GM19463 (cell line): Measurements from ENCODE around the gene WWC2.

Experiments
- ATAC-seq: cut with Tn5 transposase; IDR thresholded peaks from one replicate; pipeline ENCODE4 v1.9.1; 2021; ENCODE audit warnings: mild to moderate bottlenecking, moderate library complexity; ENCODE audit not compliant: unreplicated experiment

WWC2 gene

DNA sequence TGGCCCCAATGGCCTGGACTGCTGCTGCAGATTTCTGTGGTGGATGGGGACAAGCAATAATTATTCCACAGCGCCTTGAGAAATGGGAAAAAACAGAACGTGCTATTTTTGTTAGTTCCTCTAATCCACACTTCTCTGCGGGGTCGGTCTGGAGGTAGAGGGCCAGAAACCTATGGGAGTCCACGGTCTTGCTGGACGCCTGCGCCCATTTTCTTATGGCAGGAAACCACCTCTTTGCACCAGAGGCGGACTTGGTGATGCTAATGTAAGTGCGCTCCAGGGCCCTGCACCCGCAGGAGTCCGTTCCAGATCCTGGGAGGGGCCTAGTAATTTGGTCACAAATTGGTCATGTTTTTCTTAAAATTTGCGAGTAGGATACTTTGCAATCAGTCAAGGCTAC, 249.1 kb downstream of the WWC2 start:
- ATAC-seq: no peak

DNA sequence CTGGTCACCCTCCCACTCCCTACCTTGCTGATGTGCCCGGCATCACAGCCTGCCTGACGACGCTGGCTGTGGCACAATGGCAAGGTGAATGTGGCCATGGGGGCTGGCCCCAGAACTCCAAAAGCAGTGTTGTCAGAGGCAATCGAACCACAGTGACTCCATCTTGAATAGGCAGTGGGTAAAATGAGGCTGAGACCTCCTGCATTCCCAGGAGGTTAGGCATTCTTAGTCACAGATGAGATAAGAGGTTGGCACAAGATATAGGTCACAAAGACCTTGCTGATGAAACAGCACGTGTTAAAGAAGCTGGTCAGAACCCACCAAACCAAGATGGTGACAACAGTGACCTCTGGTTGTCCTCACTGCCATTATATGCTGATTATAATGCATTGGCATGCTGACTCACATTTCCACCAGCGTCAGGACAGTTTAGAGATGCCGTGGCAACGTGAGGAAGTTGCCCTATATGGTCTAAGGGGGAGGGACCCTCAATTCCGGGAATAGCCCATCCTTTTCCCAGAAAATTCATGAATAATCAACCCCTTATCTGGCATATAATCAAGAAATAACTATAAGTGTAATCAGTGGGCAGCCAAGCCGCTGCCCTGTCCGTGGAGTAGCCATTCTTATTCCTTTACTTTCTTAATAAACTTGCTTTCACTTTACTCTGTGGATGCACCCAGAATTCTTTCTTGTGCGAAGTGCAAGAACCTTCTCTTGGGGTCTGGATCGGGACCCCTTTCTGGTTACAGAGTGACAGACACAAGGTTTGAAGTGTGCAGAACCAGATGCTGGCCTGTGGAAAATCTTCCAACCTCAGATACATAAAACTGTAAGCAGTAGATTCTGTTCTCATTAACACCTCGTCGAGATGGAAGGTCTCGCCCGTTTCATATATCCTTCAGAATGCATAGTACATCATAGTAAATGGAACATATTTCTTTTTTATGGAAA, 249.9 kb downstream of the WWC2 start:
- ATAC-seq: peak; percentile 43

DNA sequence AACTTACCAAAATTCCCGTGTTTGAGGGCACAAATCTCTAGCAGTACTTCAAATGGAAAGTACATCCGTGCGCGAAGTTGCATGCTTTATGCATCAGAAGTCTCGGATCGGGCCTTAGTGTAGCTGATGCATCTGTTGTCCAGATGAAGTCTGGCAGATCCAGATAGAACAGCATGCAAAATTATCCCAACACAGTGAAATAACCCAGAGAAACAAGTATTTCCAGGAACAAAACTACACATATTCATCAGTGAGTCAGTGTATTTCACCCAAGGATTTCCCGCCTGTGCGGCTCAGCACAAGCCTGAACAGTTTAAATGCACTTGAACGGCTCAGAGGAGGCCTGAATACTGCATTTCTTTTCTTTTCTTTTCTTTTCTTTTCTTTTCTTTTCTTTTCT, 250.6 kb downstream of the WWC2 start:
- ATAC-seq: no peak

DNA sequence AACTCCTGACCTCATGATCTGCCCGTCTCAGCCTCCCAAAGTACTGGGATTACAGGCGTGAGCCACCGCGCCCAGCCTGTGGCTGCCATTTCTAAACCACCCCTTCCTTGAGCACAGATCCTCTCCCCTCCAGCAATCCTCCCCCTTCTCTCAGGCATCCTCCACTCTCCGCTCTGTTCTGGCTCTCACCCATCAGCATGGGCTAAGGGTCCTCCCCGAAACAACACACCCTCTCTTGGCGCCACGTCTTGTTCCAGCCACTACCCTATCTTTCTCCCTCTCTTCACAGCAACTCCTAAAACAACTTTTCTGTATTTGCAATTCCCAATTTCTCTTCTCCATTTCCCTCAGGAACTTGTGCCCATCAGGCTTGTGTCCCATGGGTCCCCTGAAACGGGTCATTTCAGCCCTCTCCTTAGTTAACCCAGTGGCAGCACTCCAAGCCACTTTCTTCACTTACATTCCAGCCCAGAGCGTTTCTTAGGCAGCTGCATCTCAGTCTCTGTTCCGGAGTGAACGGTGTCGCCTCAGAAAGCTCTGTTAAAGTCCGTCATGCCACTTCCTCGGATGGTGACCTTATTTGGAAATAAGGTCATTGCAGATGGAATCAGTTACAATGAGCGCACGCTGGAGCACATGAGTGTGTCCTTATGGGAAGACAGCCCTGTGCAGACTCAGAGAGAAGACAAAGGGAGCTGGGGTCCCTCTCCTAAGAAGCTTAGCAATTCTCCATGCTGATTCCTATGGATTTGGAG, 251.4 kb downstream of the WWC2 start:
- no peak for ATAC-seq

DNA sequence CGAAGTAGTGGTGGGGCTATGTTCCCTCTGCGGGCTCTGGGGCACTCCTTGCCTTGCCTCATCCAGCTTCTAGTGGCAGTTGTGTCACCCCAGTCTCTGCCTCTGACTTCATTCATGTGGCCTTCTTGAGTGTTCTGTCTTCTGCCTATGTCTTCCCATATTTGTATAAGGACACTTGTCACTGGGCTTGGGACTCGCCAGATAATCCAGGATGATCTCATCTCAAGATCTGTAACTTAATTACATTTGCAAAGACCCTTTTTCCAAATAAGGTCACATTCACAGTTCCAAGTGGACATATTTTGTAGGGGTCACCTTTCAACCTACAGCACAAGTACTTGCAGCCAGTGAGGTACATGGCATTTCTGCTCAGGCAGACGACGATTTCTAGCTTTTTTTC, 253.5 kb downstream of the WWC2 start:
- ATAC-seq: no peak

DNA sequence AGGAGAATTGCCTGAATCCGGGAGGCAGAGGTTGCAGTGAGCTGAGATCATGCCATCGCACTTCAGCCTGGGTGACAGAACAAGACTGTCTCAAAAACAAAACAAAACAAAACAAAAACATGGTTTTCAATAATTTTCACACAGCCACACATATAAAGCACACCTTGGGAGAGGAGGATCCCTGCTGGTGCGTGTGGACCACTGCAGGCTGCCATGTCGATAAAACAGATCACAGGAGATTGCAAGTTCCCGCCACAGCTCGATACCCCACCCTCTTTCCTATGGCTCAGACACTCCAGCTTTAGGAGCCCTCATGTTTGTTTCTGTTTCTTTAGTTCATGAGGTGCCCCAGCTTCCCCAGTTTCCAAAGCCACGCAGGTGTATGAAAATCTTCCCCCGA, 254.5 kb downstream of the WWC2 start:
- no peak for ATAC-seq

DNA sequence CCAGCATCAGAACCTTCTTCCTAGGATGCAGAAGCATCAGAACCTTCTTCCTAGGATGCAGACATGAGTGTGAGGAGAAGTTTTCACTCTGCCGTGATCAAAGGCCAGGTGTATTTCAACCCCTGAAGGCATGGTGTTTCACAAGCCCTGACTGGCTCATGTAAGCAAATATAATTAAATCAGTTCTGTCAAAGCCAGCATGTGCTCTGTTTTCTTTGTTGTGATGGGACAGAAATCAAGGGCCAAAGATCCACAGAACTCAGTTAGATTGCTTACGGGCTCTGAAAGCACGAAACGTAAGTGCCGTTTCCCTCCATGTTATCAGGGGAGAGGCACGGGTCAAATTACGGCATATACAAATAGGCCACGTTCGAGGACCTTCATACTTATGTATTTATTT, 255.2 kb downstream of the WWC2 start:
- ATAC-seq: no peak

DNA sequence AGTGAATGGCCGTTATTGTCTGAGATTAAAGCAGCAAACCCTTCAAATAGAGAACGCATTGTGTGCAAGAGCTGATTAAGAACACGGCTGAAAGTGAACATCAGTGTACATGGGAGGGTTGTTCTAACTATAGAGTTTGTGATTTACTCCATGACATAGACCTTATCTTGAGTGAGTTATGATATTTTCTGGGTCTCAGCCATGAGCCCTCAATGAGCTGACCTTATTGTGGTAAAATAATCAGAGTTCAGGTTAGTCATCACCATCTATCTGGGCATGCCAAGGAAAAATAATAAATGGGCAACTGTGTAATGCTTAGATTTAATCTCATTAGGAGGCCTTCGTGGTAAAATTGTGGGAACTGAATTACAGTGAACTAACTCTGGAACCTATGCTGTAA, 256.3 kb downstream of the WWC2 start:
- no peak for ATAC-seq

DNA sequence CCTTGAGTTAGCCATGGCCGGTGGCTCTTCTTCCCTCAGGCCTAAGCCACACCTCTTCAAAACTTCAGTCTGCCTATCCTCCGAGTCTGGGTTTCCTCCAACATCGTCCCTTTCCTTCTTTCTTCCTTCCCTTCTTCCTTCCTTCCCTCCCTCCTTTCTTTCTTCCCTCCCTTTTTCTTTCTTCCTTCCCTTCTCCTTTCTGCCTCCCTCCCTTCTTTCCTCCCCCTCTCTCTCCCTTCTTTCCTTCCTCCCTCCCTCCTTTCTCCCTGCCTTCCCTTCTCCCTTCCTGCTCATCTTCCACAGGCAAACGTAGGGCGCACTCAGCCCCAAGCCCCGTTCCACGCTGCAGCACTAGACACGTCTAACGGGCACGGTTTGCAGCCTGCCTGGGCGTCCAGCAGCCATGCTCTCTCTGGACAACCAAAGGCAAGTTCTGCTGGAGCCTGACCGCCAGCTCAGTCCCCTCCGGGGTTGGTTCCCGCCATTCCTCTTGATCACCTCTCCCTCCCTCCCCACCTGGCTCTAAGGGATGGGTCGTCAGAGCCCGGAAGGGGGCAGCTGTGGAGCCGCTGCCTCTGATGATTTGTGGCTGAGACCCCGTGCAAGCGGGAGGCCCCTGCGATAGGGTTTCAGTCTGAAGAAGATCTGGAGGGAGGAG, 257.2 kb downstream of the WWC2 start:
- ATAC-seq: no peak

DNA sequence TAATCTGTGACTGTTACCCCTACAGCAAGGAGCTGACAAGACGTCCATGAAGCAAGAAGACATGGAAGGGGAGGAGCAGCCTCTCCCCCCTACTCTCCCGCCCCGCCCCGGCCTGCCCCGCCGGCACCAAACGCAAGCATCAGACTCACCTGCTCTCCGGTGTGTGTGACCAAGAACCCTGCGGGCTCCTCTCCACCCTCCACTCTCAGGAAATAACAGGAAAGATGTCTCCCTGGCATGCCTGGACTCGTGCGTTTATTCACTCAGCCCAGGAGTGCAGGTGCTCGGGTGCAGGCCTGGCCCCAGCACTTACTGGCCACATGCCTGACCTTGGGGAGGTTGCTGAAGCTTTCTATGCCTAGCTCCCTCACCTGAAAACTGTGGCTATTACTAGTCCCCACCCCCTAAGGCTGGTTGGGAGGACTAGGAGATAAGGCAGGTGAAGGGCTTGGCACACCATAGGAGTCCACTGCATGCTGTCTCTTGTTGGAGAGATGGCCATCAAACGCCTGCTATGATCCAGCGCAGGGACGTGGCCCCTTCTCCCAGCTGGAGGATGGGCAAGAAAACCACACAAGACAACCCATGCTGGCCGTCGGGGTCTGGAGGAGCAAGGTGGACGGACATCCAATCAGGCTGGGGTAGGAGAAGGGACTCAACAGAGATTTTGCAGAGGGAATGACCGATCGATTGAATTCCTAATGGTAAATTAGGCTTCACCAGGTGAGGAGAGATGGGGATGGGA, 258.0 kb downstream of the WWC2 start:
- no peak for ATAC-seq

DNA sequence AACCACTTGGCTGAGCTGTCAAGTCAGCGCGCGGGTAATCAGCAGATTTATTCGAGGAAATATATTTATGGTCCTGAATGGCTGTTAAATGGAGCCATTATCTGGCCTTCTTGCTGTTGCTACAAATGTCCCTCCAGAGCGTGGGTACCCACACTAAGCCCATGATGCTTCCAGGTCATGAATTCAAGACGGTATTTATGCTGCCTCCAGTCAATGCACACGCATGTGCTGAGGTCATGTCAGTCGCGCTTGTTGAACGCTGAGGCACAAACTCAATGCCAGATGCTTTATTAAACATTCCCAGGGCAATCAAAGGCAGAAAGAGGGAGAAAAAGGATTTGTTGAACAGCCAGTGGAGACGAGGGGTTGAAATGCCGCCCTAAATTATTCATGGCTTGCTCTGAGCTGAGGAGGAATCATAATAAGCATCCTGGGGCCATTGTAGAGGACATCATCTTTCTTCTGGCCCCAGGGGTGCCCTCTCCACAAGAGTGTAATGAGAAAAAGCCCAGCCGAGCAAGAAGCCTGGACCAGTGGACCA, 259.2 kb downstream of the WWC2 start:
- ATAC-seq: no peak

DNA sequence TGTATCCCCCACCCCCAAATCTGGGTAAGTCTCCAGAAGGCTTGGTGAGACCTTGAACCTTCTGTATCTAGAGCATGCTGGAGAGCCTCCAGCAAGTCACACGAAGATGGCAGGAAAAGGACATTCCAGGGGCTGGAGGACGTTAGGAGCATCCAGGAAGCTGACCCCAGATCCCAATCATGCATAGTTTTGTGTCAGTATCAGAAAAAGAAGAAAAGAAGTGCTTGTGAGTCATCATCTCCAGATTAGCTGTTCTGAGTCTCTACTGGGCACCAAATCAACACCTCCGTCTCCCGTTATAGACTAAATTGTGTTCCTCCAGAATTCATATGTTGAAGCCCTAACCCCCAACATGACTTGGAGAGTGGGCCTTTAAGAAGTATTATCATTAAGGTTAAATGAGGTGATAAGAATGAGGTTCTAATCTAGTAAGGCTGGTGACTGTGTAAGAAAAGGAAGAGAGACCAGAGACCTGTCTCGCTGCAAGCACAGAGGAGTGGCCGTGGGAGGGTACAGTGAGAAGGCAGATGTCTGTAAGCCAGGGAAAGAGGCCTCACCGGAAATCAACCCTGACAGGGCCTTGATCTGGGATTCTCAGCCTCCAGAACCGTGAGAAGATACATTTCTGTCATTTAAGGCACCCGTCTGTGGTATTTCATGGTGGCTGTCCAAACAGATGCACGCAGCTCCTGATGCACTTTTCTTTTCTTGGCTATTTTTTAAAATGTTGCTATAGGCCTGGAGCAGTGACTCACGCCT, 261.3 kb downstream of the WWC2 start:
- ATAC-seq: no peak

DNA sequence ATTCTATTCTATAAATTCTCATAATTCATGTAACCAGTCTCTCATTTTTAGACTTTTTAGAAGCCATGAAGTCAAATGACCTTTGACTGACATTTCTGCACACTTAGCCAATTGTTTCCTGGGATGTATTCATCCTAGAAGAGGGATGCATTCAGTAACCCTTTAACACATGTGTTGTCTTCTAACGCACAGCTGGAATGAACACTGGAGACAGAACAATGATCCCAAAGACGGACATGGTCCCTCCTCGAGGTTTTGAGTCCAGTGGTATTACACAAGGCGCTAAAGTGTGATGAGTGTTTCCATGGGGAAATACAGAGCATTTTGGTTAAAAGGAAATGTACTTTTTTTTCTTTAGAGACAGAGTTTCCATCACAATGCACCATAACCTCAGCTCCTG, 263.0 kb downstream of the WWC2 start:
- ATAC-seq: no peak

DNA sequence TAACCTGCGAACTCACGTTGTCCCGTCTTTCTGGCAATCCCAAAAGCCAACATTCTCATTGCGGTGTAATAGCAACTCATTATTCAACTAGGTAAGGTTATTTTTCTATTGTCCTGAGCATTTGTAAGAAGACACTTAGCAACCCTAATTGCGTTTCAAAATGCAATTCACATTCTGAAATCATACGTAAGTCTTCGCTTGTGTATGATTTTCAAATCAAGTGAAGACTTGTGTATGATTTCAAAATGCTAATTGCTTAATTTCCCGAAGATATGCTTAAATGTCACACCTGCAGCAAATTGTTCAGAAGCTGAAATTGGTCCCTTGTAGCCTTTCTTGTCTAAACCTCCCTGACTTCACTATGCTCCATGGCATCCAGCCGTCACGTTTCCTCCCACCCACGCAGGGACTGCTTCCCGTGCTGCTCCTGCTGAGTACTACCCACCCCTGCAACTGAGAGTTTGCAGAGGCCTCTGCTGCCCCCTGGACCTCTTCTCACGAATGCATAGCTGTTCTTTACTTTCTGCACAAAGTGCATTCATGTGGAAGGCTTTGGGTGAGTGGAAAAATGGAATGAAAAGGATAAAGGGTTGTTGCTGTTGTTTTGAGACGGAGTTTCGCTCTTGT, 264.0 kb downstream of the WWC2 start:
- ATAC-seq: no peak

DNA sequence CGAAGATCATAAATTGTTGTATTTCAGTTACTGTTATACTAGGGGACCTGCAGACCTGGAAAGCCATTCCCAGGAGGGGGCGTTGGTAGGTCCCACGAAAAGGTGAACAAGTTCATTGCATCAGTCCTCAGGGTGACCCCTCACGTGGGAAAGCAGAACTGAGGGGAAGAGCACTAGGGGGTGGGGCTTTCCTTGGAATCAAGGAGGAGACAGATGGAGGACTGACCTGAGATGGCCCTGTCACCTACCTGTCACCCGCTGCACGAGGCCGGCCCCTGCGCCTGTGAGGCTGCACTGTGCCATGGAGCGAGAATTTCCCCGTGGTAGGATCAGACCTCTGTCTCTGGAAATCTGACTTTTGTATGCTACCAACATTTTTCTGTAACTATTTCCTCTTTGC, 265.0 kb downstream of the WWC2 start:
- no peak for ATAC-seq

DNA sequence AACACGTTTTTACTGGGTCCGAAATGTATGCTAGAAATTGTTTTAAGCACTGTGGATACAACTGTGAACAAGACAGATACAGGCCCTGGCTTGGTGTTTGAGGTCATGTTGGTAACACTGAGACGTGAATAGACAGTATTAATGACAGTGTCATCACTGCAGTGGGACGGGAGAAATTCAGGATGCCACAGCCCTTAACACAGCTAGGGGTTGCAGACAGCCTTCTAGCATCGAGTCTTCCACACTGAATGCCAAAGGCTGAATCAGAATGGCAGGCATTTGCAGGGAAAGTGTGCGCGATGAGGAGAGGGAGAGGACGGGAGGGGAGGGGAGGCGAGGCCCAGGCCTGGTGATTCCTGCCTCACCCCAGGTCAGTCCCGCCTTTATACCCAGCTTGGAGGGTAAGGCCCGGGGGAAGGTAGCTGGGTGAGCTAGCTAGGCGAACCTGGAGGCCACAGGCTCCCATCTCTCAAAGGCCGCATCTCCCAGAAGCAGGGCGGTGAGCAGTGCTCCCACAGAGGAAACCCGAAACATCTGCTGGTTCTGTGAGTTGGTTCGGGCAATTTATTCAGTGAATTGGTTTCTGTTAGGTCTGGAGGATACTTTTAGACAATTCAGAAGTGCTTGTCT, 267.3 kb downstream of the WWC2 start:
- no peak for ATAC-seq

DNA sequence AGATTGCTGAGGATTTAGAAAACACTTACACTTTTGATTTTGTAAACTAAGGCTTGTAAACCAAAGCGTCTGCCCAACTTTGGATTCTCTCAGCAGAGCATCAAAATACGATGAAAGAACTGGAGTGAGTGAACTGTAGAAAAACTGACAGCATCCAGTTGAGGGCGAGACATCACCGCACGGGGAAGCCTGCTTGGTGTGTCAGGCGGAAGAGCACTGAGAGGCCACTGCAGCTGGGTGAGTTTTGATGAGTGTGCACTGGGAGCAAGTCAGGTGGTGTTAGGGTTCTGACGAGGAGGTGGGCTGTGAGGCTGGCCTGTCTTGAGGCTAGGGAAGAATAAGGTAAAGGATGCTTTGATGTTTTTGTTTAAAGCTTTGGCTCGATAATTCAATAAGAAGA, 270.0 kb downstream of the WWC2 start:
- no peak for ATAC-seq
